ENCODE results near the gene UNC13B. TPM values are rescaled to one million over a fixed set of nuclear protein-coding genes. Genes with fewer than 3 reads are reported as not detected.

UNC13B gene
- total and polyA plus RNA-seq, 2 of the 13 experiments (the other 11 are each of a cell fraction or from before 2014, with no cell fraction given): 14.0 to 18.3 TPM

- TF ChIP-seq, protein P1, sequence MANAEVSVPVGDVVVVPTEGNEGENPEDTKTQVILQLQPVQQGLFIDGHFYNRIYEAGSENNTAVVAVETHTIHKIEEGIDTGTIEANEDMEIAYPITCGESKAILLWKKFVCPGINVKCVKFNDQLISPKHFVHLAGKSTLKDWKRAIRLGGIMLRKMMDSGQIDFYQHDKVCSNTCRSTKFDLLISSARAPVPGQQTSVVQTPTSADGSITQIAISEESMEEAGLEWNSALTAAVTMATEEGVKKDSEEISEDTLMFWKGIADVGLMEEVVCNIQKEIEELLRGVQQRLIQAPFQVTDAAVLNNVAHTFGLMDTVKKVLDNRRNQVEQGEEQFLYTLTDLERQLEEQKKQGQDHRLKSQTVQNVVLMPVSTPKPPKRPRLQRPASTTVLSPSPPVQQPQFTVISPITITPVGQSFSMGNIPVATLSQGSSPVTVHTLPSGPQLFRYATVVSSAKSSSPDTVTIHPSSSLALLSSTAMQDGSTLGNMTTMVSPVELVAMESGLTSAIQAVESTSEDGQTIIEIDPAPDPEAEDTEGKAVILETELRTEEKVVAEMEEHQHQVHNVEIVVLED (CRISPR knock-in tag; IDR thresholded peaks at IDR 0.05; ENCODE audit: borderline replicate concordance): no peak; the same call in 1 of the 2 replicates
- TF ChIP-seq BORCS8-MEF2B (CRISPR knock-in tag; IDR thresholded peaks at IDR 0.05) (peak; percentile 24; the same call in 1 of the 2 replicates), ZBTB3 (CRISPR knock-in tag; IDR thresholded peaks at IDR 0.05; ENCODE audit: borderline replicate concordance, low read depth) (no peak), ZBTB42 (CRISPR knock-in tag; IDR thresholded peaks at IDR 0.05) (no peak), MXI1 (IDR thresholded peaks at IDR 0.05; ENCODE audit: borderline replicate concordance, low read depth, low read length) (peak; percentile 83; the same call in 1 of the 3 replicates), ELF3 (CRISPR knock-in tag; IDR thresholded peaks at IDR 0.05) (peak; percentile 27; the same call in 1 of the 2 replicates), POGZ (CRISPR knock-in tag; IDR thresholded peaks at IDR 0.05) (no peak; the same call in 1 of the 2 replicates), HNRNPK (IDR thresholded peaks at IDR 0.05; ENCODE audit: low read depth, low read length, poor library complexity, severe bottlenecking) (peak; percentile 82), NBN (conservative IDR thresholded peaks at IDR 0.05) (no peak), PHB2 (IDR thresholded peaks at IDR 0.05; ENCODE audit: partially characterized antibody) (no peak), ZNF737 (CRISPR knock-in tag; IDR thresholded peaks at IDR 0.05; ENCODE audit: borderline replicate concordance) (no peak), ZNF747 (CRISPR knock-in tag; IDR thresholded peaks at IDR 0.05; ENCODE audit: borderline replicate concordance) (0 out of 2 replicates have a peak, but pooled peaks have one; percentile 32), ZNF687 (CRISPR knock-in tag; IDR thresholded peaks at IDR 0.05) (peak; percentile 78), SAP130 (CRISPR knock-in tag; IDR thresholded peaks at IDR 0.05; ENCODE audit: low read depth) (peak; percentile 74), ELF1 (CRISPR knock-in tag; IDR thresholded peaks at IDR 0.05) (peak; percentile 49), ZNF788 (CRISPR knock-in tag; IDR thresholded peaks at IDR 0.05; ENCODE audit: borderline replicate concordance) (0 out of 2 replicates have a peak, but pooled peaks have one; percentile 13), ZNF350 (CRISPR knock-in tag; IDR thresholded peaks at IDR 0.05; ENCODE audit: borderline replicate concordance, low read depth) (peak; percentile 47; the same call in 1 of the 2 replicates)
- TF ChIP-seq, protein P2, sequence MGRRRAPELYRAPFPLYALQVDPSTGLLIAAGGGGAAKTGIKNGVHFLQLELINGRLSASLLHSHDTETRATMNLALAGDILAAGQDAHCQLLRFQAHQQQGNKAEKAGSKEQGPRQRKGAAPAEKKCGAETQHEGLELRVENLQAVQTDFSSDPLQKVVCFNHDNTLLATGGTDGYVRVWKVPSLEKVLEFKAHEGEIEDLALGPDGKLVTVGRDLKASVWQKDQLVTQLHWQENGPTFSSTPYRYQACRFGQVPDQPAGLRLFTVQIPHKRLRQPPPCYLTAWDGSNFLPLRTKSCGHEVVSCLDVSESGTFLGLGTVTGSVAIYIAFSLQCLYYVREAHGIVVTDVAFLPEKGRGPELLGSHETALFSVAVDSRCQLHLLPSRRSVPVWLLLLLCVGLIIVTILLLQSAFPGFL (CRISPR knock-in tag; IDR thresholded peaks at IDR 0.05): no peak
- TF ChIP-seq, protein P3, sequence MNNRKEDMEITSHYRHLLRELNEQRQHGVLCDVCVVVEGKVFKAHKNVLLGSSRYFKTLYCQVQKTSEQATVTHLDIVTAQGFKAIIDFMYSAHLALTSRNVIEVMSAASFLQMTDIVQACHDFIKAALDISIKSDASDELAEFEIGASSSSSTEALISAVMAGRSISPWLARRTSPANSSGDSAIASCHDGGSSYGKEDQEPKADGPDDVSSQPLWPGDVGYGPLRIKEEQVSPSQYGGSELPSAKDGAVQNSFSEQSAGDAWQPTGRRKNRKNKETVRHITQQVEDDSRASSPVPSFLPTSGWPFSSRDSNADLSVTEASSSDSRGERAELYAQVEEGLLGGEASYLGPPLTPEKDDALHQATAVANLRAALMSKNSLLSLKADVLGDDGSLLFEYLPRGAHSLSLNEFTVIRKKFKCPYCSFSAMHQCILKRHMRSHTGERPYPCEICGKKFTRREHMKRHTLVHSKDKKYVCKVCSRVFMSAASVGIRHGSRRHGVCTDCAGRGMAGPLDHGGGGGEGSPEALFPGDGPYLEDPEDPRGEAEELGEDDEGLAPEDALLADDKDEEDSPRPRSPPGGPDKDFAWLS (CRISPR knock-in tag; IDR thresholded peaks at IDR 0.05; ENCODE audit: borderline replicate concordance): no peak
Measured at GRCh38 chr9:35115680-35116538, 45.9 kb upstream of the UNC13B start, which contains the start of gene ATOSB (continued).
